Smooth muscle cell (in vitro differentiated cells): ENCODE measurements around the gene SNAI3. TPM values are rescaled to one million over a fixed set of nuclear protein-coding genes. Genes with fewer than 3 reads are reported as not detected.

ENCODE experiments used
- DNase-seq: peaks from one replicate; lab custom pipeline; 2025; ENCODE audit not compliant: unreplicated experiment; lab: John Stamatoyannopoulos, UW
- H2AFZ ChIP-seq: fragments of 200-600 bp; sonication (generic); 2 replicates; pipeline ENCODE4 v1.6.0; 2016; ENCODE audit warnings: antibody characterized with exemption, low read depth, mild to moderate bottlenecking
- H3F3A ChIP-seq: fragments of 200-600 bp; sonication (generic); 2 replicates; pipeline ENCODE4 v1.6.0; 2017; ENCODE audit warnings: antibody characterized with exemption, low read depth
- H3K27ac ChIP-seq: fragments of 200-600 bp; sonication (generic); 2 replicates; pipeline ENCODE4 v1.5.1; 2016; ENCODE audit warnings: low read depth, mild to moderate bottlenecking
- H3K27me3 ChIP-seq: fragments of 200-600 bp; sonication (generic); 2 replicates; pipeline ENCODE4 v1.6.1; 2016; ENCODE audit warnings: low read depth, mild to moderate bottlenecking
- H3K36me3 ChIP-seq: fragments of 200-600 bp; sonication (generic); 2 replicates; pipeline ENCODE4 v1.5.1; 2016; ENCODE audit warnings: low read depth
- H3K4me1 ChIP-seq: fragments of 200-600 bp; sonication (generic); 2 replicates; pipeline ENCODE4 v1.5.1; 2016; ENCODE audit warnings: low read depth
- H3K4me2 ChIP-seq: fragments of 200-600 bp; sonication (generic); 2 replicates; pipeline ENCODE4 v1.6.0; 2016; ENCODE audit warnings: mild to moderate bottlenecking
- H3K4me3 ChIP-seq: fragments of 200-600 bp; sonication (generic); 2 replicates; pipeline ENCODE4 v1.5.1; 2016; ENCODE audit warnings: mild to moderate bottlenecking
- H3K79me2 ChIP-seq: fragments of 200-600 bp; sonication (generic); 2 replicates; pipeline ENCODE4 v1.6.0; 2016; ENCODE audit warnings: low read depth, mild to moderate bottlenecking
- H3K9ac ChIP-seq: fragments of 200-600 bp; sonication (generic); 2 replicates; pipeline ENCODE4 v1.6.0; 2016; ENCODE audit warnings: low read depth
- H3K9me3 ChIP-seq: fragments of 200-600 bp; sonication (generic); replicated peaks from 2 replicates; pipeline ENCODE4 v1.5.1; 2016; ENCODE audit warnings: low read depth
- H4K20me1 ChIP-seq: fragments of 200-600 bp; sonication (generic); 2 replicates; pipeline ENCODE4 v1.6.0; 2016; ENCODE audit warnings: low read depth
- CTCF ChIP-seq: fragments of 200-600 bp; sonication (generic); IDR thresholded peaks from 2 replicates; pipeline ENCODE4 v1.5.1; 2017; ENCODE audit warnings: borderline replicate concordance, mild to moderate bottlenecking, antibody characterized with exemption; ENCODE audit not compliant: insufficient read depth, poor library complexity, severe bottlenecking
- WGBS: methylation state at CpG from one replicate; pipeline ENCODE4 v1.1.7; 2016; ENCODE audit warnings: low lambda C conversion rate; 5-methylcytosine and 5-hydroxymethylcytosine counted together
- polyA plus RNA-seq: library from polyadenylated mRNA; unstranded; fragments of >200 nt; fragmentation: Nextera tagmentation; extraction: Ambion mirVana; gene quantifications from 2 replicates; pipeline ENCODE4 v1.2.1, GENCODE V29; 2016
- total RNA-seq: library from RNA; depleted of rRNA; stranded (reverse); fragments of >200 nt; gene quantifications from 2 replicates; pipeline ENCODE4 v1.2.3, GENCODE V29; 2014

Gene SNAI3
- total and polyA plus RNA-seq, 2 experiments from 2014 or later: 0.22 to 1.4 TPM

DNA sequence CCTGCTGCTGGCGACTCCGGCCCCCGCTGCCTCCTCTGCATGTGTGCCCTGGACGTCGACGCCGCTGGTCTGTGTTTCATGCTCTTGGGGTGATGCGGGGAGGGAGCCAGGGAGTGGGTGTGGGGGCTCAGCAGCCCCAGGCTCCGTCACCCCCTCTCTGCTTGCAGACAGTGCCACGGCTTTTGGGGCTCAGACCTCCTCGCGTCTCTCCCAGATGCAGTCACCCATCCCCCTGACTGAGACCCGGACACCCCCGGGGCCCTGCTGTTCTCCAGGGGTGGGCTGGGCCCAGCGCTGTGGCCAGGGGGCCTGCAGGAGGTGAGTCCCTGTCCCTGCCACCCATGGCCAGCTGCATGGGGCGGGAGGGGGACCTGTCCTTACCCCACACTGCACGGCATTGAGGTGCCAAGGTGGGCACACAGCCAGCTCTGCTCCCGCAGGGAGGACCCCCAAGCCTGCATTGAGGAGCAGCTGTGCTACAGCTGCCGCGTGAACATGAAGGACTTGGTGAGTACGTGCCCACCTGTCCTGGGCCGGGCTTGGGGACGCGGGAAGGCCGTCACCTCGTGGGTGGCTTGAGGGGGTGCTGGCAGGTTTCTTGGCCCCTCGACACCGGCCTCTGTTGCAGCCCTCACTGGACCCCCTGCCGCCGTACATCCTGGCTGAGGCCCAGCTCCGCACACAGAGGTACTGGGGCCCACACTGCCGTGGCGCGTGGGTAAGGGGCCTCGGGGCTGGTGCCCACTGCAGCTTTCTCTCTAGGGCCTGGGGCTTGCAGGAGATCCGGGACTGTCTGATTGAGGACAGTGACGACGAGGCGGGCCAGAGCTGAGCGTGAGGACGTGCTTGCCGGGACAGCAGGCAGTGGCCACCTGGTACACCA, 28.4 kb upstream of the SNAI3 start:
- DNase-seq: no peak
- Histone ChIP-seq H3K9me3 (no peaks in the 10 kb centered on the region), H3K27ac (no peak overlapping the region)

DNA sequence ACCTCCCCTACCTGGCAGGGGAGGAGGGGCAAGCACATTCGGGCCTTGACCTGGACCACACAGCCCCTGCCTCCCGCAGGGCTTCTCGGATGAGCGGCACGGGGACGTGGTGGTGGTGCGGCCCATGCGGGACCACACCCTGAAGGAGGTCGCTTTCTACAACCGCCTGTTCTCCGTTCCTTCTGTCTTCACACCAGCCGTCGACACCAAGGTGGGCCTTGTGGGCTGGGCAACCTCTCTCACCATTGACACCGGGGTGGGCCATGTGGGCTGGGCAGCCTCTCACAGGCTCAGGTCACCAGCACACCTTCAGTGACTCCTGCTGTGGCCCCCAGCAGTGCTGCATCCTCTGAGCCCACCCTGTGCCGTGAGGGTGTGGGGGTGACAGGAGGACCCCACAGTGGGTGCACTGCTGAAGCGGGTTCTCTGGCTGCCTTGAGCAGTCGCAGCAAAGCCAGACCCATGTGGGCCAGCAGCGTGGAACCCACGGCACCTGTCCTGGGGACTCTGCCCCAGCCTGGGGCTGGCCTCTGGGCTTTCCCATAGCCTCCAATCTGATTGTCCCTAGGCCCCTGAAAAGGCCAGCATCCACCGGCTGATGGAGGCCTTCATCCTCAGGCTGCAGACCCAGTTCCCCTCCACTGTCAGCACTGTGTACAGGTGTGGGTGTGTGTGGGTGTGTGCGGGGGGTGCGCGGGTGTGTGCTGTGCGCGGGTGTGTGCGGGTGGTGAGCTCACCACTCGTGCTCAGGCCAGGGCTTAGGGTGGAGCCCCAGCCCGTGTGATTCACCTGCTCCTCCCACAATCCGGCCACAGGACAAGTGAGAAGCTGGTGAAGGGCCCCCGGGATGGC, 27.5 kb upstream of the SNAI3 start:
- 91% methylated on average over 30 of the region's 30 CpGs for WGBS
- no peaks in the 10 kb centered on the region for H3K9me3 ChIP-seq
- no peaks in the 10 kb centered on the region for H3F3A ChIP-seq
- no peak overlapping the region for H3K4me2 ChIP-seq
- H3K4me1 ChIP-seq: no peaks in the 10 kb centered on the region
- peaks cover 24% of the 10 kb centered on the region for H4K20me1 ChIP-seq
- DNase-seq: no peak
- H3K79me2 ChIP-seq: peaks cover 4% of the 10 kb centered on the region
- no peak overlapping the region for H3K9ac ChIP-seq
- H3K27me3 ChIP-seq: no peaks in the 10 kb centered on the region
- no peak overlapping the region for H2AFZ ChIP-seq
- no peak overlapping the region for H3K27ac ChIP-seq
- peaks cover 6% of the 10 kb centered on the region for H3K36me3 ChIP-seq
- TF ChIP-seq CTCF: no peak
- H3K4me3 ChIP-seq: no peak overlapping the region

More for the DNA sequence above, 28.4 kb upstream of the SNAI3 start:
- Histone ChIP-seq H3K4me2 (no peak overlapping the region), H2AFZ (no peak overlapping the region), H3F3A (no peaks in the 10 kb centered on the region), H3K4me1 (no peaks in the 10 kb centered on the region), H3K4me3 (no peak overlapping the region), H4K20me1 (peaks cover 24% of the 10 kb centered on the region), H3K36me3 (peaks cover 6% of the 10 kb centered on the region), H3K27me3 (no peaks in the 10 kb centered on the region), H3K79me2 (no peaks in the 10 kb centered on the region), H3K9ac (no peak overlapping the region)
- no peak for TF ChIP-seq CTCF
- 94% methylated on average over 38 of the region's 42 CpGs for WGBS

DNA sequence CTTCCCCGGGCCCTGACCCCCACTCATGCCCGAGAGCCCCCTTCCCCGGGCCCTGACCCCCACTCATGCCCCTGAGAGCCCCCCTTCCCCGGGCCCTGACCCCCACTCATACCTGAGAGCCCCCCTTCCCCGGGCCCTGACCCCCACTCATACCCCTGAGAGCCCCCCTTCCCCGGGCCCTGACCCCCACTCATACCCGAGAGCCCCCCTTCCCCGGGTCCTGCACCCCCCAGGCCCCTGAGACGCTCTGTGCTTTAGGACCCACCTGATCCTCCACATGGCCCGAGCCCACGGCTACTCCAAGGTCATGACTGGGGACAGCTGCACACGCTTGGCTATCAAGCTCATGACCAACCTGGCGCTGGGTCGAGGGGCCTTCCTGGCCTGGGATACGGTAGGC, 26.7 kb upstream of the SNAI3 start:
- no peak for DNase-seq
- Histone ChIP-seq H3K9me3 (no peaks in the 10 kb centered on the region), H3K79me2 (peaks cover 7% of the 10 kb centered on the region), H3K9ac (no peak overlapping the region), H3K27ac (no peak overlapping the region), H3F3A (no peaks in the 10 kb centered on the region), H4K20me1 (peaks cover 24% of the 10 kb centered on the region), H2AFZ (no peak overlapping the region), H3K27me3 (no peaks in the 10 kb centered on the region), H3K4me1 (no peaks in the 10 kb centered on the region), H3K4me3 (no peak overlapping the region), H3K36me3 (peaks cover 6% of the 10 kb centered on the region), H3K4me2 (no peak overlapping the region)
- TF ChIP-seq CTCF: no peak
- 91% methylated on average over 10 of the region's 15 CpGs for WGBS
